COLO829 (cell line): Measurements from ENCODE around the gene SLC25A21.
A peak's percentile ranks its signal among the peaks of the same experiment; 100 is the strongest.
"Not testable (repeated sequence)": the region's sequence is repeated elsewhere in the genome, so short reads cannot be mapped to it uniquely, and the experiment has no call there.

Experiments
- DNase-seq: peaks from one replicate; pipeline ENCODE4 v3.0.0; 2012; ENCODE audit warnings: low spot score

The SLC25A21 gene

DNA sequence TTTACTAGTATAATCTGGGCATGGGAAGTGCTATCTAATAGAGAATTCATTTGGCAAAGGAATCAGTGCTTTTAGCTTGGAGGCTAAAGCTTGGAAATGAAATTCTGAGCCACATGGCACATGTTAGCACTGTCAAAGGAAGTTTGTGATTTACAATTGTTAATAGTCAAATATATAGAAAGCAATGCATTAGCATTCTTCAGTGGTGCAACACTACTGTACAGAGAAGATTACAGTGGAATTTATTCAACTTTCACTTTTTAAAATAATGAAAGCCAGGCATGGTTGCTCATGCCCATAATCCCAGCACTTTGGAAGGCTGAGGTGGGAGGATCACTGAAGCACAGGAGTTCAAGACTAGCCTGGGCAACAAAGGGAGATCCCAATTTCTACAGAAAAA, 464.8 kb downstream of the SLC25A21 start:
- DNase-seq: no peak

DNA sequence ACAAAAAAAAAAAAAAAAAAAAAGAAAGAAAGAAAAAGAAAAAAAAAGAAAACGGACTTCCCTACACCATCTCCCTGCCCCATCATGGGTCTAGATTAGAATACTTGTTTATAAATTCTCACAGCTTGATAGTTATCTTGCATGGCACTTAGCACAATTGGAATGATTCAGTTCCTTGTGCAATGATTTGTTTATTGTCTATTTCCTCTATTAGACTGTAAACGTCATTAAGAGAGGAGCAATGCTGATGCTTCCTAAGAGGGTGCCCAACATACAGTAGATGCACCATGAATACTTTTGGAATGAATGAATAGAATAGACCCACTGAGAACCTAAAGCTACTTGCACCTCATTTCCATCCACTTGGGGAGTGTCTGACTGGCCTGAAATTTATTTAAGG, 469.9 kb downstream of the SLC25A21 start:
- DNase-seq: no peak

DNA sequence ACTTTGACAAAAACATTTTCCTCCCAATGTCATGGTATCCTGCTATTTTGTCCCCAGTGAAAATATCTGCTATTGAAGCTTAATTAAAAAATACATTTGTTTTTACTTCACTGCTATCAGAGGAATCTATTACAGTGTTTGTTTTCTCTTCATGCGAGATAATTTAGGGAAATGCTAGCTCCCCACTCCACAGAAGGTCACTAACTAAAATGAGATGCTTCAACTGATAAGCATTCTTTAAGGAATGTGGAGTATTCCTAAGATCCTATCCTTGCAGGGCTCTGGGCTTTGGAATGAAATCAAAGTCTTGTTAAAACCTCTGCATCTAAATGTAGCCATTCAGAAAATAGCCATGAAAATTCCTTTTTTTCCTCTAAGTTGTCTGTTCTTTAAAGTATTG, 471.3 kb downstream of the SLC25A21 start:
- DNase-seq: no peak

DNA sequence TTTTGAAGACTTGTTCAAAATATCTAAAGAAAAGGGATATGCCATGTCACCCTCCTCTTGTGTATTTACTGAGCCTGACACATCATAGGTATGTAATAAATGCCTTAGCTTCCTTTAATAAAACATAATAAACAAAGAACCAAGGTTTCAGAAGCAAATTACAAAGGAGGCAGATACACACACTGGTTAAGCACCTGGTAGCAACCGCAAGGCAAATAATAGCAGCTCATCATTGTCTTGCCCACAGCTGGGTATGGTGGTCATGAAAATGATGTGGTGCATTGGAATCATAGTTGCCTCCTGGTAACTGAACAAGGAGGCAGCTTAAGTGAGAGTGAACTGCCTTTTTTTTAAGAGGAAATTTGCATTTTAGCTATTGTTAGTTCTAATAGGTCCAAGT, 471.8 kb downstream of the SLC25A21 start:
- no peak for DNase-seq

DNA sequence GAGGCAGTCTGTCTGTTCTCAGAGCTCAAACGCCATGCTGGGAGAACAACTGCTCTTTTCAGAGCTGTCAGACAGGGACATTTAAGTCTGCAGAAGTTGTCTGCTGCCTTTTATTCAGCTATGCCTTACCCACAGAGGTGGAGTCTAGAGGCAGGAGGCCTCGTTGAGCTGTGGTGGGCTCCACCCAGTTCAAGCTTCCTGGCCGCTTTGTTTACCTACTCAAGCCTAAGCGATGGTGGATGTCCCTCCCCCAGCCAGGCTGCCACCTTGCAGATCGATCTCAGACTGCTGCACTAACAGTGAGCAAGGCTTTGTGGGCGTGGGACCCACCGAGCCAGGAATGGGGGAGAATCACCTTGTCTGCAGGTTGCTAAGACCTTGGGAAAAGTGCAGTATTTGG, 473.0 kb downstream of the SLC25A21 start:
- not testable (repeated sequence) for DNase-seq

DNA sequence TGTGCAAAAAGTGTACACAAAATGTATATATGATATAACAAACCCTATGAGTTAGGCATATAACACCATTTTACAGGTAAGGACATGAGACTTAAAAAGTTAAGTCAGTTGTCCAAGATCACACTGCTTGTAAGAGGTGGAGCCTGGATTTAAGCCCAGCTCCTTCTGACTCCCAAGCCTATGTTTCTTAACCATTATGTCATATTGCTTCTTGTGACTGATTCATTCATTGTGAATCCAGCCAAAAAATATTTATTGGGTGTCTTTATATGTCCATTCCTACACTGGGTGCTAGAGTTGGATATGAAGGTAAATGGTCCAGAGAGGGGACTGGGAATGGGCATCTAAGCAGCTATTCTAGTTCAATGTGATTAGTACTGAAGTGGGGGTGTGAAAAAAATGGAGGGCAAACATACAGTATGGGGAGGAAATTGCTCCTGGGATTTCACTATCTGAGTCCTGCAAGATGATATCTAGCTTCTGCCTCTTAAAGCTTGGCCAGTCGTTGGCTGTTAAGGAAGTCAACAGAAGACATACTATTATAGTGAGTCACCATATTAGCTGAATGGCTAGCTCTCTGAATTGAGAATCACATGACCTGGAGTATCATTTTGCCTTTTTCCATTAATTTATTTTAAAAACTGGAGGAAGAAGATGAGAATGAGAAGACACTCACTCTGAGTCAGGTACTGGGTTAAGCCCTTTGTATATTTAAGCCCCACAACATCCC, 481.9 kb downstream of the SLC25A21 start:
- DNase-seq: peak; percentile 15

DNA sequence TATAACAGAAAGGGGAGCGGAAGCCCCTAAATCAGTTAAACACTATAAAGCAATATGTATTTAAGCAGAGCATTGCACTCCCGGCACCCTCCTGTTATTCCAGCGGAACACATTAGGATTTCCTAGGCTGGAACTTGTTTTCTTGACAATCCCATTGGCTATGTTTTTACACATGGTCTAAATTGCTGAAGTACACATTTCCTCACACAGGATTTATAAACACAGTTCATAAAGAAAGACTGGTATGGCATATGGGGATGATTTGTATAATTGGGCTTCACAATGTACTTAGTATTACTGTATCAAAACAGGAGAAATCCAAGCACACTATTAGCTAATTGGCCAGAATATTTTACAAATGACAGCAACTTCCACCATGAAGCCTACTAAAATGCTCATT, 487.5 kb downstream of the SLC25A21 start:
- DNase-seq: no peak

DNA sequence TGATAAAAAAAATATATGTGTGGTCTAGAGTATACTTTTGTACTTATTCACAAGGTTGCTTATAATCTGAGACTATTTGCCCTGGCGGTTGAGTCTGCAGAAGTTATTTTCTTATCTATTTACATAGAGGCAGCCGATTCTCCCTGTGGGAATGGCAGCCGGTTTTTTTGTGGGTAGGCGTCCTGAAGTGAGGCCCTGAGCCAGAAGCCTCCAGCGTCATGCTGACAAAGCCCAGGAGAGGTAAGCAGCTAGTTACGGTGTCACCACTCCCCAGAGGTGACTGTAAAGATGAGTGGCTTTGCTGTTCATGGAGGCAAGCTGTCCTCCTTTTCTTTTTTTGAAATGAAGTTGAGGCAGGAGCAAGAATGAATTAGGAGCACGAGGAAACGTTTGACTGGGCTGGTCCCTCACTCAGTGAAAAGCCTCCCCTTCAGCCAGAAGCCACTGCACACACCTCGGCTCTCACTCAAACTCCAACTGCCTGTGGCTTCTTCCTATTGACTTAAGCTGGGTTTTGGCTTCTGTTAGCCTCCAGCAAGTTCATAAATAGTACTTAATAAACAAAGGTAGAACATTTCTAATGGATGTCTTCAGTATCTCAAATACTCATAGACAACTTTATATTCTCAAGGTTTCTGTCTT, 489.2 kb downstream of the SLC25A21 start:
- DNase-seq: no peak

DNA sequence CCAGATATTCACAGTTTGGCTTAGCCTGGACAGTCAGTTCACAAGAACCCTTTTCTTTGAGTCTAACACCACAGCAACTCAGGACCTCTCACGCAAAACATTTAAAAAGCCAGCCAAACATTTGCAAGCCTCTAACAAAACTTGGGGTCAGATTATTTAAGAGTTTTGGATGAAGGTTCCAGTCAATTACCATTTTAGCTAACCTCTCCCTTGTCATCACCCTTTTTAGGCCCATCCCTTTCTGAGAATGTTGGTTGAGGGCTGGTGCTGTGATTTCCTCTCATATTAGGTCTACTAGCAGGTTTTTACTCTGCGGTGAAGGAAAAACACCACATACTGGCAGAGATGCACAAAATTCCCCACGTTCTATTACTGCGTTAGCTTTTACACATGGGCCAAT, 490.1 kb downstream of the SLC25A21 start:
- DNase-seq: no peak

DNA sequence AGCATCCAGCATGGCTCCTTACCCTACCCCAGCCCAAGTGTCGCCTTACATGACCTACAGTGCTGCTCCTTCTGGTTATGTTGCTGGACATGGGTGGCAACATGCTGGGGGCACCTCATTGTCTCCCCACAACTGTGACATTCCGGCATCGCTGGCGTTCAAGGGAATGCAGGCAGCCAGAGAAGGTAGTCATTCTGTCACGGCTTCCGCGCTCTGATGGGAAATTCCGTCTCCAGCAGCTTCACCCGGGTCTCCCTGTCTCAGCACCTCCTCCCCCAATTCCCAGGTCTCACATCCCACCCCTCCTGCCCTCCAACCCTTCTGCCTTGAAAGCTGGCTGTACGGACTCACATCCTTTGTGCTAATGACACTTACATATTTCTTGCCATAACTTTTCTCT, 496.2 kb downstream of the SLC25A21 start:
- no peak for DNase-seq

DNA sequence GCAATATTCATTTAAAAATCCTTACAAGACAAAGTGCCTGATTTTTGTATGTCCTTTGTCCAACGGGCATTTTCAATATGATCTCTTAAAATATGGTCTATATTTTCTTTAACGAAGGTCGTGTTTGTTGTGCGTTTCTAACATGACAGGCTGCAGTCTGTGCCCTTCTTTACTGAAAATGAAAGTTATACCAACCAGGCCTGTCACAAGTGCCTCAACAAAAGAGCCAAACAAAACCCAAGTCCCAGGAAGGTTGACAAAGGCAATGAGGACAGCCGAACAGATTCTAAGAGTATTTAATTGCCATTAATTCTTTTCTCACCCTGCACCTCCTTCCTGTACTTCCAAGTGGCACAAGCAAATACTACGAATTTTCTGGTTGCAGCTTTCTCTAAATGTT, 496.8 kb downstream of the SLC25A21 start:
- no peak for DNase-seq

DNA sequence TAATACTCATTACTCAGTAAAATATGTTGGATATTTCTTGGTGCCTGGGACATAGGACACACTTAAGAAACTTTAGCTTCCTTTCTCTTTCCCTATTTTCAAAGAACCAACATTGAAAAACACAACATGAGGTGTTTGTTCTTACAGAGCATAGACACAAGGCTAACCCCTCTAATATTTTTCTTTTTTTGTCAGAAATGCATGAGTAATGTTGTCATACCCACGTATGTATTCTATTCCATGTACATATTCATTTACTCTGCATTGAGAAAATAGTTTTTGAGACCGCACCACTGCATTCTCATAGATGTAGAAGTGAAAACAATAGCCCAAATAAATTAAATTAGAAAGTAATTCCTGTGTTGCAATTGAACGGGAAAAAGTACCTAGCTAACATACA, 497.7 kb downstream of the SLC25A21 start:
- DNase-seq: no peak

DNA sequence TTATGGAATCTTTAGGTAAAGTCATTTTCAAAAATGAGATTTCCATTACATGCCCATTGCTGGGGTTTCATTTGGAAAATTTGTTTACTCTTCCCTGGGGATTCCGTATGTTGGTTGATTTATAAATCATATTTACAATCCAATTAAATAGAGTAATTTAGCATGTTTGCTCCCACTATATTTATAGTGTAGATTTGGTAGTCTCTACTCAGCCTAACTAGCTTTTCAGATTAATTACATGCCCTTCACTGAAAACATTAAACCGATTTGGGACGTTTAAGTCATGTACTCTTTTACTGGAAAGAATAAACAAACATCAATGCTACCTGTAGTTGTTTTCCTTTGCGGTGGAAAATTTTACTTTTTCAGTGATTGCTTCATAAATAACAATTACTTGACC, 500.3 kb downstream of the SLC25A21 start:
- no peak for DNase-seq

DNA sequence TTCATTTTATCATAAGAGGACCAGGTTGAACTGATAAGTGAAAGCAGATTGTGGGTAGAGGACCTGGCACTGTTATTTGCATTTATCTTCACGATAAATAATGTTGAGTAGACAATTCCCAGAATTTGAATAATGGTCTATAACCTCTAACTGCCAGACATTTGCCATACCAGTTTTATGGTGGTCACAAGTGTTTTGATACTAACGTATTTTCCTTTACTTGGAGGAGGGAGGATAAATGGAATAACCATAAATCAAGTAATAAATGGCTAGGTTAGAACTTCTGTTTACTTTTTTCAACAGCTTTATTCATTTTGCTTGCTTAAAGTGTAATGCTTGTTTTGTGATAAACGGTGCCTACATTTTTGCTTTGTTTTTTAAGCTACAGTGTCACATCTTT, 501.3 kb downstream of the SLC25A21 start:
- no peak for DNase-seq

DNA sequence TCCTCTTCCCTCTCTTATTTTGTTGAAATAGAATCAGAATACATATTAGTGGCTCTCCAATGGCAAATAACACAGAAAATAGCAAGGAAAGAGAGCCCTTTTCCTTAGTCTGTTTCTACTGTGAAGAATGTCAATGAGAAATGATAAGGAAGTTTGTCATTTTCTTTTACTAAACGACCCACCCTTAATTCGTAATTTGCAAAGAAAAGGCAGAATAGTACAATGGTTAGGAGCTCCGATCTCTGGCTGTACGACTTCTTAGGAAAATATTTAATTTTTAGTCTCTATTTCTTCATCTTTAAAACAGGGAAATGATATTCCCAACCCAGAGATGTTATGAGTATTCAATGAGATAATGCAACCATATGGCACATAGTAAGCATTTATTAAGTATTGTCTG, 504.7 kb downstream of the SLC25A21 start:
- no peak for DNase-seq

DNA sequence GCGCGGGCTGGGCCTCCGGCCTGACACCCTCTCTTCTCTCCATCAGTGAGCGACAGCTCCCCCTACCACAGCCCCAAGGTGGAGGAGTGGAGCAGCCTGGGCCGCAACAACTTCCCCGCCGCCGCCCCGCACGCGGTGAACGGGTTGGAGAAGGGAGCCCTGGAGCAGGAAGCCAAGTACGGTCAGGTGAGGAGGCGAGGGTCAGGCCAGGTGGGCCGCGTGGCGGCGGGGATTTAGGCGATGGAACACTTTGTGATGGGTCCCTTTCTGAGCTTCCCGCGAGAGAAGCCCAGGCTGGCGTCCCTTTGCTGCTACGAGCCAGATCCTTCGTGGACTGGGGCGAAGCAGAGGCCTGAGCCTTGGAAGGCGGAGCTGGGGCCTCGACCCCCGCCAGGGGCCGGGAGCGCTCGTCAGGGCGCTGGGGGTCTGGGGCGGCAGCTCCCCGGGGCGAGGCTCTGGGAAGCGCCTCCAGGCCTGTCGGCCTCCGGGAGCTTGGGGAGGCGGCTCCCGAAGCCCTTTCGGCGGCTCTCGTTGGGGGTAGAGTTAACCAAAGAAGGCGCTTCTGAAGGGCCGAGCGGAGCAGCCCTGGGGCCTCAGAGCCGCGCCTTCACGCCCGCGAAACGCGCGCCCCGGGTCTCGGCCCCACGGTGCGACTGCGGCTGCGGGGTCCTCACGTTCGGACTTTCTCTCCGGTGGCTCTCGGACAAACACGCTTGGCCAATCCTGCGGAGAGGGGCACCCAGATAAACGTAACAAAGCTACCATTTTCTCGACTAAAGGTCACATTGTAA, 505.8 kb downstream of the SLC25A21 start:
- no peak for DNase-seq

DNA sequence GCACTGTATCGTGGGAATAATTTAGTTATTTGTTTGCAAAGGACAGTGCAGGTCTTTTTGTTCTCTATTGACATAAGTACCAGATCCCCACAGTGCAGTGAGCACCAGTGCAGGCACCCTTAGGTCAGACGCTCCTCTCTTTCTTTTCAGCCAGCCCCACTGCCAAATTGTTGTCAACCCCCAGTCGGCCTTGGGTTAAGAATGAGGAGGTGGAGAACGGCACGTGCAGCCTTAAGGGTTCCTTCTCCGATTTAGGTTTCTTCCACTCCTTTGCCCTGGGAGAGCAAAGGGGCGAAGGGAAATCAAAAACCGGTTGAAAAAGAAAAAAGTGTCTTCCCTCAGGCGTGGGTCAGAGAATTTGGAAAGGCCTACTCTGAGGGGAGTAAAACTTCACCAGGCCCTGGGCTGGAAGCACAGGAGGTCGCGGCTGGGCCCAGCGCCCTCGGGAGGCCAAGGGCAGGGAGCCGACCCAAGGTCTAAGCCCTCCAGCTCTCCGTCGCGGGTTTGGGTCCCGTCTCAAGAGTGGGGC, 506.5 kb downstream of the SLC25A21 start:
- DNase-seq: no peak

DNA sequence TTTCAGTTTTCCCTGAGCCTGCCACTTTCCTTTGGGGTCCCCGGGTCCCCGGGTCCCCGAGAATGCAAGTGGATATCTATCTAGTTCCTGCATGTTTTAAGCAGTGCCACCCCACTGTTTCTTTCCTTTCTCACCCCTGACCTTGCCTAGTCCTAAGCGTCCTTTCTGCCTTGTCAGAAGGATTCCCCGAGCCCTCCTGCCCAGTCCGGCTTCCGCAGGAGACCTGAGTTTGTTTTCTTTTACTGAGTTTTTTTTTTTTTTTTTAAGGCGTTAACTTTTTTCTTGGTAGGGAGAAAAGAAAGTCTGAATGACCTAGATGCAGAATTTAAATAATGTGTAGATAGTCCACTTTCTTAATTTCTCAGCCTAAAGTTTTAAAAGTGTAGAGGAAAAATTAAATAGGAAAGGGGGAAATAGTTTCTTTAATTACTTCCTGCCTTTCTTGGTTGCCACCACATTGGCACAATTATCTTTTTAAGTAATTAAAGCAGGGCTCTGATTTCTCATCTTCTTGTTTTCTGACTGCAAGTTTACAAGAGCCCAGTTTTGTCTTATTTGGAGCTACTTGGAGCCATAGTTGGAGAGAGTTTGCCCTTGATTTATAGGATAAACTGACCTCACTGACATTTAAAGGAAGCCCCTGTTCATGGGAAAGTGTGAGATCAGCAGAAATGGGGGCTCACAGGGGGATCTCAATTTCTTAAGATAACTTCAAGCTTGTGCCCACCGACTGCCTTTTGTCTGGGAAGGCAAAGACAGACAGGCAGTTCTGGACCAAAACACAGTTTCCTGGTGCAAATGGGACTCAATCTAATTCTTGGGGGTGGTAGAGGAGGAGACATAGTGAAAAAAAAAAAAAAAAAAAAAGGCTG, 507.8 kb downstream of the SLC25A21 start:
- DNase-seq: no peak

DNA sequence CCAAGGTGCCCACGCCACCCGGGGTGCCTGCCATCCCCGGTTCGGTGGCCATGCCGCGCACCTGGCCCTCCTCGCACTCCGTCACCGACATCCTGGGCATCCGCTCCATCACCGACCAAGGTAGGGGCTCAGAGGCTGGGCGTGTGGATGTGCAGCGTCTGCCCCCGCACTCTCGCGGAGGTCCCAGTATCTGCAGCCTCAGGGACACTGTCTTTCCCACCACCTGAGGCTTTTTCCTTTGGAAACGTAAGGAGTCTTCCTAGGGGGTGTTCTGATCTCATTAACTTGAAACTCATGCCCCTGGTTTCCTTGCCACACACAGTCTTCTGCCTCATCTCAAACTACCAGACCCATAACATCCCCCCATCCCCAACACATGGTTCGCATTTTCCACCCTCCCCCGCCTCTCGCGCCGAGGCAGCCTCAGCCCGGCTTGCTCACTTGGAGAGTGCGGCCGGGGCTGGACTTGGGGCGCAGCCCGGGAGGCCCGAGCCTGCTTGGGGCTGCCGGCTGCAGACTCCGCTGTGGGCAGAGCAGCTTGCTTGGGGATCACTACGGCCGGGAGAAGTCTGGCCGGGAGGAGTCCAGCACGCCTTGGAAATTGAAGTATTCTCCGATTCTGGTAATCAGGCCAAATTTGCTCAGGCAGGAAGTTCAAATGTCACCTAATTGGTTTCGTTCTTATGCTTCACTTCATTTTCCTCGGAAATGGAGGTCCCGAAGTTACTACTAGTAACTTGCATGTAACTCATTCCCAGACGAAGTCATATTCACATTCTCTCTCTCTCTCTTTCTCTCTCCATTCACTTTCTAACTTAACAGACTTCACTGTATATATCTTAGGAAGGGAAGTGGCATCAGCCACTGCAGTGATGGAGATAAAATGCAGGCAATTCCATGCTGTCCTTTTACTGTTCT, 508.7 kb downstream of the SLC25A21 start:
- DNase-seq: no peak

DNA sequence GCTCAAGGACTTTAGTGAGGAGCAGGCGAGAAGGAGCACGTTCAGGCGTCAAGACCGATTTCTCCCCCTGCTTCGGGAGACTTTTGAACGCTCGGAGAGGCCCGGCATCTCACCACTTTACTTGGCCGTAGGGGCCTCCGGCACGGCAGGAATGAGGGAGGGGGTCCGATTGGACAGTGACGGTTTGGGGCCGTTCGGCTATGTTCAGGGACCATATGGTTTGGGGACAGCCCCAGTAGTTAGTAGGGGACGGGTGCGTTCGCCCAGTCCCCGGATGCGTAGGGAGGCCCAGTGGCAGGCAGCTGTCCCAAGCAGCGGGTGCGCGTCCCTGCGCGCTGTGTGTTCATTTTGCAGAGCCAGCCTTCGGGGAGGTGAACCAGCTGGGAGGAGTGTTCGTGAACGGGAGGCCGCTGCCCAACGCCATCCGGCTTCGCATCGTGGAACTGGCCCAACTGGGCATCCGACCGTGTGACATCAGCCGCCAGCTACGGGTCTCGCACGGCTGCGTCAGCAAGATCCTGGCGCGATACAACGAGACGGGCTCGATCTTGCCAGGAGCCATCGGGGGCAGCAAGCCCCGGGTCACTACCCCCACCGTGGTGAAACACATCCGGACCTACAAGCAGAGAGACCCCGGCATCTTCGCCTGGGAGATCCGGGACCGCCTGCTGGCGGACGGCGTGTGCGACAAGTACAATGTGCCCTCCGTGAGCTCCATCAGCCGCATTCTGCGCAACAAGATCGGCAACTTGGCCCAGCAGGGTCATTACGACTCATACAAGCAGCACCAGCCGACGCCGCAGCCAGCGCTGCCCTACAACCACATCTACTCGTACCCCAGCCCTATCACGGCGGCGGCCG, 509.6 kb downstream of the SLC25A21 start:
- no peak for DNase-seq
